GM18505 (cell line): ENCODE data around the gene BCORL1.
A peak's percentile ranks its signal among the peaks of the same experiment; 100 is the strongest.

ENCODE experiments used
- ATAC-seq: cut with Tn5 transposase; IDR thresholded peaks from one replicate; pipeline ENCODE4 v1.9.1; 2021; ENCODE audit not compliant: unreplicated experiment
- POLR2A ChIP-seq: IDR thresholded peaks from 4 replicates; pipeline ENCODE4 v1.6.1; 2011; ENCODE audit warnings: borderline replicate concordance; ENCODE audit not compliant: insufficient read depth, insufficient read length; ENCODE audit errors: extremely low read depth

The BCORL1 gene

DNA sequence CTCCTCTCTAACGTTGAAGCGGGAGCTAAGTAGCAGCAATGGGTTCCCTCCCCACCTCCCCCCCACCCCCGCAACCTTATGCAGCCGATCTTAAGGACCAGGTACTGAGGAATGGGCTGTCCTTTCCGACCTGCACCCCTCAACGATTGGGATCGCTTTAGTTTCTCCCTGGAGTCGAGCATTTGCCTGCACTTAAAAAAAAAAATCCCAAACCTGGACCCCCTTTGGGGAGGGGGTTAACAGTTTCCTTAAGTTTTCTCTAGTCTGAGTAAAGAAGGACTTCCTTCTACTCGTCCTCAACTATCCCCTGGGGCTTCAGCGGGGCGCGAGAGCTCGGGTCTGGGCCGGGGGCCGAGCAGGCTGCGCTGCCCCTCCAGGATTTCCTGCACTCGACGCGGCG, 25.7 kb upstream of the BCORL1 start:
- ATAC-seq: no peak
- no peak for TF ChIP-seq POLR2A

- peak; percentile 60 for ATAC-seq
- TF ChIP-seq POLR2A: peak; percentile 76
Observed at GRCh38 chrX:129957241-129958082, 25.0 kb upstream of the BCORL1 start.

GRCh38 chrX:129958083-129958465, 24.4 kb upstream of the BCORL1 start:
- ATAC-seq: no peak
- TF ChIP-seq POLR2A: no peak

- ATAC-seq: no peak
- TF ChIP-seq POLR2A: no peak
Observed at GRCh38 chrX:129958814-129959492, 23.5 kb upstream of the BCORL1 start.

DNA sequence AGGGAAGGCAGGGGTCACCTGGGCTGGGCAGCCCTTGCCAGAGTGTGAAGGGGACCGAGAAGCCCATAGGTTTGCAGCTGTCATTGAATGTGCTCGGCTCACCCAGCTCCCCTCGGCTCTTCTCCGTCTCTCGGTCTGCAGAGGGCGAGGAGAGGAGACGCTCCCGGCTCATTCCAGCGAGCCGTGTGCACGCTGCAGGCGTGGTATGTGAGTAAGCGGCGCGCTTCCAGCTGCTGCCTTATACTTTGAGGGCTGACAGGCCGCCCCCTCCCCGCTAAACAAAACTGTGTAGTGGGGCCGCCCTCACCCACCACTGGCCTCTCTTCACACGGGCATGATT, 23.0 kb upstream of the BCORL1 start:
- ATAC-seq: no peak
- no peak for TF ChIP-seq POLR2A

DNA sequence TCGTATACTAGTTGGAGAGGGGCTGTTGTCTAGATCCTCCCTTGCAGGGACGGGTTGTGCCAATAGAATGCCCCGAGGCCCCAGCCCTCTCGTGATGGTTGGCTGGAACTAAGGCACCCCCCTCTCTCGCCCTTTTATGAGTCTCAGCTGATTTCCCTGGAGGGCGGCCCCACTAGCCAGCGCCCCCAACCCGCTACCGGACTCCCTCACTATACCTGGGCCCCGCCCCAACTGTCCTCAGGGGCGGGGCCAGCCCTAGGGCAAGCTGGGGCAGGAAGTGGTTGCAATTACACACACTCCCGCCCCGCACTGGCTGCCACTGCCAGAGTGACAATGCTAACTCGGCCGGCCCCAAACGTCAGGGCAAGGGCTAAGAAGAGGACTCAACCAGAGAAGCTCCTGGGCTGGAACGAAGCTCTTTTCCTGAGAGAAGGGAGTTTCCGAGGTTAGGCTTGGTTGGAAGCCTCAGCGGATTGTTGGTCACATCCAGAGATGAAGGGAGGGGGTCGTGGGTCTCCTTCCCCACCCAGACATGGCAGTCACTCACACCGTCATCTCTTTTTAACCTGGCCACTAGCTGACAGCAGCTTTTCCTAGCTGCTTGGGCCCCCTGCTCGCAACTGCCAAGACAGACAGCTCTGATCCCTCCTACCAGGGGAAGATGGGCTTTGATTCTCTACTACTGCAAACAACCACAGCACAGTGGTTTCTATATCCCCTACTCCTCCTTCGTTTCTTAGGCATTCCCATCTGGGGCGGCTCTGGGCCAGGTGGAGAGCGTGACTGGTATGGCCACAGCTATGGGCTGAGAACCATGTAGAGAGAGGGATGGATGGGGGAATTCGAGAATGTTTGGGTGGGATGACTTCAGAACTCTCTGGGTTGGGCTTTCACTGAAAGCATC, 21.0 kb upstream of the BCORL1 start:
- ATAC-seq: peak; percentile 81
- TF ChIP-seq POLR2A: peak; percentile 60

DNA sequence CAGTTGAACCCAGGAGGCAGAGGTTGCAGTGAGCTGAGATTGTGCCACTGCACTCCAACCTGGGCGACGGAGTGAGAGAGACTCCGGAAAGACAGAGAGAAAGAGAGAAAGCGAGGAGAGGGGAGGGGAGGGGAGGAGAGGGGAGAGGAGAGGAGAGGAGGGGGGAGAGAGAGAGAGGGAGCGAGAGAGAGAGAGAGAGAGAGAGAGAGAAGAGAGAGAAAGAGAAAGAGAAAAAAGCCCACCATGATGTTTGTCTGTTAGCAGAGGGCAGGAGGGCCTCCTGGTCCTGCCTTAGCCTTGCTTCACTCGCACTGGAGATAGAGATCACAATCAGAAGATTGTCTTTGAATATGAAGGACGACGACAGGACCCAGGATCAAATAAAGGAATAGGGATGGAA, 18.7 kb upstream of the BCORL1 start:
- no peak for ATAC-seq
- no peak for TF ChIP-seq POLR2A

DNA sequence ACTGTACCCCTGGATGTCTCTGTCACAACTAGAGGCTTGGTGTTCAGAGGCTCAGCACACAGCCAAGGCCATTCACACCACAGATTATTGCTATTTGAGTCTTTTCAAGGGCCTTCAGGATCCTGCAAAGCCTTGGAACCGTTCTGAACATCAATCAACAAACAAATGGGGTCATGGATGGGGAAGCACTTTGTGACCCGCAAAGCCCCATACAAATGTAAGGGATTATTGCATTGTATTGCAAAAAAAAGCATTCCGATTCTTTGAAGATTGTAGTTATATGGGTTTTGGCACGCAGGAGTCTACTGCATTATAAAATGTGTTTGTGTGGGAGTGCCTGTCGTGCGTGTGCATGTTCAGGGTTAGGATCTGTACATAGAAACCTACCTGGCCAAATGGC, 17.3 kb upstream of the BCORL1 start:
- no peak for ATAC-seq
- TF ChIP-seq POLR2A: no peak

GRCh38 chrX:129968968-129969367, 13.5 kb upstream of the BCORL1 start:
- no peak for TF ChIP-seq POLR2A
- no peak for ATAC-seq

DNA sequence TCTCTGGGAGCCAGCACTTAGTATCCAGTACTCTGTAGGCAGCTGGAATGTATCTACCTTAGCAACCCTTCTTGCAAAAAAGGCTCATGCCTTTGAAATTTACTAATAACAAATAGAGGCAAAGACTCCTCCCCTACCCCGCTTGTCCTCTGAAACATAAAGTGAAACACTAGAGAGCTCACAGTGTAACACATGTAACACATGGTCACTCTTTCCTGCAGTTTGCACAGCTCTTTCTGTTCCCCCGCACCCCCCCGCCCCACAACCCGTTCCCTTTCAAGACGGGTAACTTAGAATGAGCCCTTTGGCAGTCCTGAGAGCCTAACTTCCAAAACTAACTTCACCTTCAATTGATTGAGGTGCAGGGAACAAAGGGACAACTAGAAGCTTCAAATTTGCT, 6.0 kb upstream of the BCORL1 start:
- no peak for ATAC-seq
- TF ChIP-seq POLR2A: no peak

GRCh38 chrX:129979207-129979920, 3.1 kb upstream of the BCORL1 start:
- no peak for ATAC-seq
- no peak for TF ChIP-seq POLR2A

DNA sequence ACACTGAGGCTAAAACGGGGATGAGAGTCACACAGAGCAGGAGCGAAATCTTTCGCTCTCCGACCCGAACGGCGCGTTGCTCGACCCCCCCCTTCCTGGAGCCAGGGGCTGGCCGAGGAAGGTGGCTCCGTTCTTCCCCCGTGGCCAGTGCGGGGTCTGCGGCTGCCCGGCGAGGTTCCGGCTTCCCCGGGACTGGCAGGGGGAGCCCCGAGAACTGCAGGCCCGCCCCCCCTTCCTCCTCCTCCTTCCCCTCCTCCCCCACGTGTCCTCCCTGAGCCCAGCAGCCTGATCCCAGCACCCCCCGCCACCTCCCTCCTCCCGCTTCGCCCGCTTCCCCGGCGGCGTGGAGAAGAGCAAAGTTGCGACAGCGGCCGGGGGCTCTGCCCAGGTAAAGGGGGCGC, 2.4 kb upstream of the BCORL1 start:
- no peak for TF ChIP-seq POLR2A
- no peak for ATAC-seq
